SHP77 treated with DMSO at 0.1 percent for 48 hours (cell line): ENCODE results near the gene NEGR1.

Experiments used
- DNase-seq: peaks from one replicate; lab custom pipeline; 2025; lab: John Stamatoyannopoulos, UW

Gene NEGR1

GRCh38 chr1:71778940-71779339 lies 503.4 kb downstream of the NEGR1 start:
- no peak for DNase-seq

GRCh38 chr1:71777094-71777493 lies 505.2 kb downstream of the NEGR1 start:
- DNase-seq: no peak

- DNase-seq: no peak
Observed at GRCh38 chr1:71774705-71775104, 507.6 kb downstream of the NEGR1 start.

- no peak for DNase-seq
Observed at GRCh38 chr1:71770121-71770520, 512.2 kb downstream of the NEGR1 start.

- no peak for DNase-seq
Observed at GRCh38 chr1:71766748-71767147, 515.6 kb downstream of the NEGR1 start.

- DNase-seq: no peak
Observed at GRCh38 chr1:71762514-71763255, 519.7 kb downstream of the NEGR1 start.

GRCh38 chr1:71755441-71755840 lies 526.9 kb downstream of the NEGR1 start:
- DNase-seq: no peak

- no peak for DNase-seq
Observed at GRCh38 chr1:71753746-71754145, 528.6 kb downstream of the NEGR1 start.

GRCh38 chr1:71745326-71745725 lies 537.0 kb downstream of the NEGR1 start:
- DNase-seq: no peak

GRCh38 chr1:71743862-71744261 lies 538.5 kb downstream of the NEGR1 start:
- DNase-seq: no peak

GRCh38 chr1:71738910-71739309 lies 543.4 kb downstream of the NEGR1 start:
- no peak for DNase-seq

GRCh38 chr1:71738256-71738655 lies 544.1 kb downstream of the NEGR1 start:
- no peak for DNase-seq

GRCh38 chr1:71737768-71738167 lies 544.6 kb downstream of the NEGR1 start:
- no peak for DNase-seq

- no peak for DNase-seq
Observed at GRCh38 chr1:71733121-71733520, 549.2 kb downstream of the NEGR1 start.

GRCh38 chr1:71721532-71721931 lies 560.8 kb downstream of the NEGR1 start:
- DNase-seq: no peak

- DNase-seq: no peak
Observed at GRCh38 chr1:71719330-71719729, 563.0 kb downstream of the NEGR1 start.

GRCh38 chr1:71717186-71717585 lies 565.2 kb downstream of the NEGR1 start:
- no peak for DNase-seq

- no peak for DNase-seq
Observed at GRCh38 chr1:71711456-71711855, 570.9 kb downstream of the NEGR1 start.

- no peak for DNase-seq
Observed at GRCh38 chr1:71706029-71706671, 576.2 kb downstream of the NEGR1 start.

GRCh38 chr1:71698186-71698585 lies 584.2 kb downstream of the NEGR1 start:
- DNase-seq: no peak

- DNase-seq: no peak
Observed at GRCh38 chr1:71695821-71696220, 586.5 kb downstream of the NEGR1 start.

- no peak for DNase-seq
Observed at GRCh38 chr1:71695084-71695483, 587.3 kb downstream of the NEGR1 start.

GRCh38 chr1:71693581-71693980 lies 588.8 kb downstream of the NEGR1 start:
- no peak for DNase-seq

- DNase-seq: no peak
Observed at GRCh38 chr1:71689635-71690034, 592.7 kb downstream of the NEGR1 start.
